HG03135 (cell line): ENCODE results near the gene TBCD.
"Not testable (repeated sequence)": the region's sequence is repeated elsewhere in the genome, so short reads cannot be mapped to it uniquely, and the experiment has no call there.

Experiments
- ATAC-seq: cut with Tn5 transposase; IDR thresholded peaks from one replicate; pipeline ENCODE4 v1.9.1; 2021; ENCODE audit warnings: mild to moderate bottlenecking, moderate library complexity; ENCODE audit not compliant: unreplicated experiment

TBCD gene

DNA sequence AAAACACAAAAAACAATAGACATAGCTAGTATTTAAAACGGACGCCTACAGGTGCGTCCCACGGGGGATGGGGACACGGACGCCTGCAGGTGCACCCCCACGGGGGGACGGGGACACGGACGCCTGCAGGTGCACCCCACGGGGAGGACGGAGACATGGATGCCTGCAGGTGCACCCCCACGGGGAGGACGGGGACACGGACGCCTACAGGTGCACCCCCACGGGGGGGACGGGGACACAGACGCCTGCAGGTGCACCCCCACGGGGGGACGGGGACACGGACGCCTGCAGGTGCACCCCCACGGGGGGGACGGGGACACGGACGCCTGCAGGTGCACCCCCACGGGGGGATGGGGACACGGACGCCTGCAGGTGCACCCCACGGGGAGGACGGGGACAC lies 212.6 kb downstream of the TBCD start:
- ATAC-seq = not testable (repeated sequence)

DNA sequence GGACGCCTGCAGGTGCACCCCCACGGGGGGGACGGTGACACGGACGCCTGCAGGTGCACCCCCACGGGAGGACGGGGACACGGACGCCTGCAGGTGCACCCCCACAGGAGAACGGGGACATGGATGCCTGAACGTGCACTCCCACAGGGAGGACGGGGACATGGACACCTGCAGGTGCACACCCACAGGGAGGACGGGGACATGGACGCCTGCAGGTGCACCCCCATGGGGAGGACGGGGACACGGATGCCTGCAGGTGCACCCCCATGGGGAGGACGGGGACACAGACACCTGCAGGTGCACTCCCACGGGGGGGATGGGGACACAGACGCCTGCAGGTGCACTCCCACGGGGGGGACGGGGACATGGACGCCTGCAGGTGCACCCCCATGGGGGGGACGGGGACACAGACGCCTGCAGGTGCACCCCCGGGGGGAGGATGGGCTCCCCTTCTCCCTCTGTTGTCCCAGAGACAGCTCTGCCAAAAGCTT lies 213.0 kb downstream of the TBCD start:
- no peak for ATAC-seq

DNA sequence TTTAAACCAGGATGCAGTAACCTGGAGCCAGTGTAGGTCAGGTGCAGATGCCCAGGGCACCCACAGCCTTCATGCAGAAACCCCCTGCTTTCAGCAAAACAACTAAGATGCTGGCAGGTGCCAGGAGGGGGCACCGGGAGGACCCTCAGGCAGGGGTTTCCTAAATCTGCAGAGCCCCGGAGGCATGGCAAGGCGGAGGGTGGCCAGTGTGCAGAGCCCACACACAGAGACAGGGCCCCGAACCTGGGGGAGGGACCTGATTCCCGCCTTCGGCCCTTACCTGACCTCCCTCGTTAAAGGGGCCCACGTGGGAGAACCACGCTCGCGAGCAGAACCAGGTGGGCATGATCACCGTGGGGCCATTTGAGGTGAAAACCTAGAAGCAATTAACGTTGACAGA lies 213.5 kb downstream of the TBCD start:
- ATAC-seq = no peak

DNA sequence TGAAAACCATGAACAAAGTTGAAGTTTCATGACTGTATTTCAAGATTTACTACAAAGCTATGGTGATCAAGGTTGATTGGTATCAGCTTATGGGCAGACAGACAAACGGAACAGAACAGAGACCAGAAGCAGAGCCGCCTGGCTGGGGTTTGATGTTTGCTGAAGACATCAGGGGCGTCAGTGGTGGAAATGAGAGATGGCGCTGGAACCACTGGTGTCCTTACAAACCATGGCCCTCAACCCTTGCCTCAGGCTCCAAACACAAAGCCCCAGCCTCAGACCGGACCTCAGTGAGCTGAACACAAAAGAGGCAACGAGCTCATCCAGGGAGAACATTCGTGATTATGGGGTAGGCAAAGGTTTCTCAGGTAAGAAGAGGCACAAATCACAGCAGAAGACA lies 214.6 kb downstream of the TBCD start:
- ATAC-seq = no peak

DNA sequence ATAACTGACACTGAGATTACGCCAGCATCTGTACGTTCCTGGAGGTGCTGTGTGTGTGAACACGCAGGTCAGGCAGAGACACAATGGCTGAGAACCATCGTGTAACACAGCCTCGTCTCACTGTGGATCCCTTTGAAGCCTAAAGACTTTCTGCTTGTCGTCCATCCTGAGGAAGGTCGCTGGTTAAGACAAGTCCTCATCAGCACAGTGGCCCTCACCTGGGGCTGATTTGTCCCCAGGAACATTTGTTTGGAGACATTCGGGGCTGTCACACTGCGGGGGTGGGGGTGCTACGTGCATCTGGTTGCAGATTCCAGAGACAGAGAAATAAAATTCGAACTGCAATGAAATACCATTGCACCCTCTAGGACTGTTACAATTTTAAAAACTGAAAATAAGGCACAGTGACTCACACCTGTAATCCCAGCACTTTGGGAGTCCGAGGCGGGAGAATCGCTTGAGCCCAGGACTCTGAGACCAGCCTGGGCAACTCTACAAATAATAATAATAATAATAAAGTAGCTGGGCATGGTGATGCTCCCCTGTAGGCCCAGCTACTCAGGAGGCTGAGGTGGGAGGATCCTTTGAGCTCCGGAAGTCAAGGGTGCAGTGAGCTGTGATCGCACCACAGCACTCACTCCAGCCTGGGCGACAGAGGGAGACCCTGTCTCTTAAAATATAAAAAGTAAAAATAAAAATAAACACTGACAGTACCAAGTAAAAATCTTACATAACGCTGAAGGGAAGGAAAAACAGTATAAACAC lies 215.6 kb downstream of the TBCD start:
- ATAC-seq = no peak

DNA sequence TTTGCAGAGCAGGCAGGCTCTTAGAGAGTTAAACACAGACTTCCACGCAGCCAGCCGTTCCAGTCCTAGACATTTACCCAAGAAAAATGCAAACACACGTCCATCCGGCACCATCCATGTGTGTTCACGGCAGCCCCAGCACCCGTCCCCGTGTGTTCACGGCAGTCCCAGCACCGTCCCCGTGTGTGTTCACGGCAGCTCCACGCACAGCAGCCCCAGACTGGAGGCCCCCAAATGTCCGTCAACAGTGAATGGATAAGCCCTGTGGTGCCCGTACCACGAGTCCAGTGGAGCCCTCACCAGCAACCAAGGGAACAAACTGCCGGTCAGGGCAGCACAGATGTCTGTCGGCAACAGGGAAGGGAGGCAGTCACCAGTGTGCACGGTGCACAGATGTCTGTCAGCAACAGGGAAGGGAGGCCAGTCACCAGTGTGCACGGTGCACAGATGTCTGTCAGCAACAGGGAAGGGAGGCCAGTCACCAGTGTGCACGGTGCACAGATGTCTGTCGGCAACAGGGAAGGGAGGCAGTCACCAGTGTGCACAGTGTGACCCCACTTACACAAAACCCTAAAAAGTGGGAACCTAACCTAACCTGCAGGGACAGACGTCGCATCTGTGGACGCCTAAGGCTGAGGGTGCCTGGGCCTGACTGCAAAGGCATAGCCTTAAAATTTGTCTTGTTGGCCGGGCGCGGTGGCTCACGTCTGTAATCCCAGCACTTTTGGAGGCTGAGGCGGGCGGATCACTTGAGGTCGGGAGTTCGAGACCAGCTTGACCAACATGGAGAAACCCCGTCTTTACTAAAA lies 216.4 kb downstream of the TBCD start:
- not testable (repeated sequence) for ATAC-seq

DNA sequence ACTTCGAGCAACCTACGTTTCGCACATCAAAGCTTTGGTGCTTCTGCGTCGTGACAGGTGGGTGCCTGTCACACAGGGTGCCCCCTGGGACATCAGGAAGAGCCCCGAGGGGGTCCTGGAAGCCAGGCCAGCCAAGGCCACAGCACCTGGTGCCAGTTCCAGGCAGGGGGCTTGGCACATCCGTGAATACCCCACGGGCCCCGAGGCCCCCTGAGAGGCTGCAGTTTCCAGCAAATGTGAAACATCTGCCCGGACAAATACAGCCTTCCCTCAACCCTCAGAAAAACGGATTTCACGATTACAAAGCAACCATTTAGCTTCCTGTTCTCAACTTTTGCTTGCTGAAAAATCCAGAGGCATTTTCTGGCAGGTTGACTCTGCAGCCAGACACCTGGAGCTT lies 218.2 kb downstream of the TBCD start:
- no peak for ATAC-seq

DNA sequence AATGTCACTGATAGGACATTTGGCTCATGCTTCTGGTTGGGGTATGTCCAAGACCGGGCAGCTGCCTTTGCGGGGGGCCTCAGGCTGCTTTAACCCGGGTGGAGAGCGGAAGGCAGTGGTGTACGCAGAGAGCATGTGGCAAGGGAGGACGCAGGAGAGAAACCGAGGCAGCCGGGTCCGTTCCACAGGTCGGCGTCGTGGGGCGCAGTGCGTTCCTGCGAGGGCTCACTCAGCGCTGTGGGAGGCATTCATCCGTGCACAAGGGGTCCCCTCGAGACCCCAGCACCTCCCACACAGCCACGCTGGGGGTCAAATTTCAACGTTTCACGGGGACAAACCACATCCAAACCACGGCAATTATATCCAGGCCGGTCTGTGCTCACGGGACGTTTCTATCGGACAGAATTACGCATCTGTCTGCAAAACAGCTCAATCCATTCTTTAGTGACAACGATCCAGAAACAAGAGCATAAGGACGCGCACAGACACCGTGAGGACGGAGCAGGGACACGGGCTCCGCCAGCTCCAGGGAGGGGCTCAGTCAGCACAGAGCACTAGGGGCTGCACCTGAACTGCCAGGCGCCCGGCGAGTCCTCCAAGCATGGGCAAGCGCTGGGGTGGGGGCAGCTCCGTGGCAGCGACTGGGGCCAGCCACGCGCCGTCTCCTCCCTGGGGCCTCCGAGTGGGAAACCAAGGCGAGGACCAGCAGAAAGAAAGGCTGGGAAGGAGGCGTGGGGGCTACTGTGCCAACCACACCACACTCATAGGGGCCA lies 219.1 kb downstream of the TBCD start:
- no peak for ATAC-seq

DNA sequence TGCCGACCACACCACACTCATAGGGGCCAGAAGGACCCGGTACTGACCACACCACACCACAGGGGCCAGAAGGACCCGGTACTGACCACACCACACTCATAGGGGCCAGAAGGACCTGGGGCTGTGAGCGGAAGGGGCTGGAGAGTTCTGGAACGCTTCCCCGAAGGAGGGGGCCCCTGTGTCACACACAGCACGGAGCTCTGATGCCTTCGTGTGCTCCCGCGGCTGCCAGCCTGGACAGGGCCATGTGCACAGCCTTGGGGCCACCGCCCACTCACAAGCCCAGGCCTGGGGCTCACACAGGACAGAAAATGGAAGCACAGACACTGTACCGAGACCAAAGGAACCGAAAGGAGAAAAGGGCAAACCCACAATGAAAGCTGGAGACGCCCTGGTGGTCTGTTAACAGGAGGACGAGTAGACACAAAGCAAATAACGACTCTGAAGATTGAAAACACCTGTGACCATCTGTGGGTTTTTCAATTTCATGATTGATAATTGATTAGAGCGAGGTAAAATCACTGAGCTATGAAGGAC lies 221.0 kb downstream of the TBCD start:
- ATAC-seq = no peak

DNA sequence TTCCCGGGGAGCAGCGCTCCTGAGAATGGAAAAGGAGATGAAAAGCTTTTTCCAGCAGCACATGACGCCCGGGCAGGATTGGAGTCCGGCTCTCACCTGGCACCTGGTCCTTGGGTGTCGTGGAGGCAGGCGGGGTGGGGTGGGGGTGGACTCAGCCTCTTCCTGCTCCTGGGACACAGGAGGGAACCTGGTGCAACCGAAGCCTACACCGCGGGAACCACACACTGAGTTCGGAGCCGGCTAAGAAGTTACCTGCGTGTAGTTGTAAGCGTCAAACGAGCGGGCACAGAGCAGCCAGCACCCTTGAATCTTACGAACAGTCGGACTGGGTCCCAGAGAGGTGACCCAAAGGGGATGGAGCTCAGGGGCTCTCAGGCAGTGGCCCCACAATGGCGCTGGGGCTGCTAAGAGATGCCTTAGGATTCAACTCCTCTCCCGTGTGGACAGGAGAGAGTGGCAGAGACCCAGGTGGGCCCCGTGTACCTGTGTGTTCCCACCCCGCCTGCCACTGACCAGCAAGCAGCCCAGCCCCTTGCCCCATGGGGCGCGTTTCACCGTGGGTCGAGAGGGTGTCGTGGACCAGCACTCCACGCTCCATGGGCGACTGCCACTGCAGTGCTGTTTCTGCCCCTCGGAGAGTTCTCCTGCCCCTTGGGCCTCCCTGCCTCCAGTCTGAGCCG lies 221.7 kb downstream of the TBCD start:
- ATAC-seq = no peak

DNA sequence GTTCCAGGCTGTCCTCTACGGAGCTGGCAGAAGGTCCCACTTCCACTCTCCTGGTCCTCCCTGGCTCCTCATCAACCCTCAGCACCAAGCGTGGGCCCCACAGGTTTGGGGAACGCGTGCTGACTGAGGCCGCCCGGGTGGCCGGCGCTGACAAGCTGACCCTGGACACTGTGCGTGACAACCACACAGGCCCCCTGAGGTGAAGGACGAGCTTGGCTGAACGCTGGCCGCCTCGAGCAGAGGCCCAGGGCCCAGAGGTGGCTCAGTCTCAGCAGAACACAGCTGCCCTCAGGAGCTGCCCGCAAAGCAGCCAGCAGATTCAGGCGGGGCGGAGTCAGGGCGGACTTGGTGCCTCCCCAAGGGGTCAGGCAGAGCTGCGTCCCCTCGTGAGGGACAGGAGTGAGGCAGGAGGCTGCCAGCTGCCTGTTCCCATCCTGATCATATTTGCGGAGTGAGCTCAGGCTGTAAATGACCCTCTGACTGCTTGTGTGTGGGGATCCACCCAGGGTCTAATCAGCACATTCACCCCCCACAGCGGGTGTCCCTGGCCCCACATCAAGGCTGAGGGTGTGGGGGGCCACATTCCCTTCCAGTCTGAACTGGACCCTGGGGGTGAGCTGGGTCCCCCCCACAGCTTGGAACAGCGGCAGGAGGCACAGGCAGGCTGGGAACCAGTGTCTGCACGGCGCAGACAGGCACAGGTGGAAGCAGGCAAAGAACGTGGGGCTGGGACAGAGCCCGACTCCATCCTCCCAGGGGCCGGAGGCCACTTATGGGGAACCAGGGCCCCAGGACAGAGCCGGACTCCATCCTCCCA lies 222.5 kb downstream of the TBCD start:
- no peak for ATAC-seq

DNA sequence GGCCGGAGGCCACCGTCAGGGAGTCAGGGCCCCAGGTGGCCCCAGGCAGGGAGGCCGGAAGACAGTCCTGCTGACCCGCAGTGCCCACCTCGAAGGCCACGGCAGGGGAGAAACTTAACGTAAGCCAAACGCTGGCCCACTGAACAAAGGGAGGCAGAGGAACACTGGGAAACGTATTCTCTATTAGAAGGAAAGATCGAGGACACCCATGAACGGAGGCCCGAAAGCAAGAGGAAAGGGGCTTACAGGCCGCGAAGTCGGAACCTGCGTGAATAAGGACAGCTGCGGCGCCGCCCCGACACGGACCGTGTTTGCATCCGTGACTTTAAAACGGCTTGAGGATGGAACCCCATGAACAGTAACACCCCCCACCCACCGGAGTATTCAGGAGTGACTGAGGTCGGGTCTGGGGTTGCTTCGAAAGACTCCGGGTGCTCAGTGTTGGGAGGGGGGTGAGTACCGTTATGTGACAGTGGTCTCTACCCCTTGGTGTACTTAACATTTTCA lies 225.2 kb downstream of the TBCD start:
- no peak for ATAC-seq

DNA sequence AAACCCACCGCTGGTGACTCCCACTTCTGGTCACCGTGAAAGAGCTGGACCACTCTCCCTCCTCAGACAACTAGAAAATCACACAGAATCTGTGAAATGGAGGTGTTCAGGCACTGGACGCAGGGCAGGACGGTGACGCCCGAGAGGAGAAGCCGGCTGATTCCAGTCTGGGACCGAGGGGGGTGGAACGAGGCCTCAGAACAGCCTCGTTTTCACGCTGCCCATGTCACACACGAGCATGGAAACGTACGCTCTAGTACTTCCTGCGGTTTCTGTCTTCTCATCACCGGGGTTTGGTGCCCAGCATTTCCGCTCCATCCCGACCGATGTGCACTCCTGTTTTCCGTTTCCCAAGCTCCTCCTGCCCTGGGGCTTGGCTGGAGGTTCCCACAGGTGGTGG lies 225.7 kb downstream of the TBCD start:
- no peak for ATAC-seq

DNA sequence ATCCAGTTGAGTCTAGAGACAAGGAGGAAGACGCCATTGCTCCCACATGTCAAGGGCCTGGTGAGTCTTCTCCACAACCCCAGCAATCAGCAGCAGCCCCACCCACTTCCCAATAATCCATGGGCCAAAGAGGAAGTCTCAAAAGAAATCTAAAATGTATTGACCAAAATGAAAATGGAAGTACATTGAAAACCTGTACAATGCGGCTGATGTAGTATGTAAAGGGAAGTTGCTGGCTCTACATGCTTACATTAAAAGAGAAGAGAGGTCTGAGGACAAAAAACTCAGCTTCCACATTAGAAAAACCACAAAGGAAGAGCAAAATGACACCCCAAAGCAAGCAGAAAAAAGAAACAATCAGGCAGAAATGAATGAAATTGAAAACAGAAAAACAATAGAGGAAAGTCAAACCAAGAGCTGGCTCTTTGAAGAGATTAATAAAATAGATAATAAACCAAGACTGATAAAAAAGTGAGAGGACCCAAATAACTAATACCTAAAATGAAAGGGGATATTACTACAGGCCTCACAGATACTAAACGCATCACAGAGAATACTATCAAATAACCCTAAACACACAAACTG lies 227.0 kb downstream of the TBCD start:
- ATAC-seq = no peak

DNA sequence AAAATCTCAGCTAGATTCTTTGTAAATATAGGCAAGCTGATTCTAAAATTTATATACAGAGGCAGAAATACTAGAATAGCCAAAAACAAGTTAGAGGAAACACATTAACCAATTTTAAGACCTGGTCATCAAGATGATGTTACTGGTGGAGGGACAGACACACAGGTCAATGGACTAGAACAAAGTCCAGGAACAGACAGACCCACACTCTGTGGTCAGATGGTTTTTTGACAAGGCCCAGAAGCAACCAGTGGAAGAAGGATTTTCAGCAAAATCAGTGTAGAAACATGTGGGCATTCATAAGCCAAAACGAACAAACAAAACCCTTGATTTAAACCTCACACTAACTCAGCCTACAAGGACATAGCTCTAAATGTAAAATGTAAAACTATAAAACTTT lies 227.9 kb downstream of the TBCD start:
- no peak for ATAC-seq

DNA sequence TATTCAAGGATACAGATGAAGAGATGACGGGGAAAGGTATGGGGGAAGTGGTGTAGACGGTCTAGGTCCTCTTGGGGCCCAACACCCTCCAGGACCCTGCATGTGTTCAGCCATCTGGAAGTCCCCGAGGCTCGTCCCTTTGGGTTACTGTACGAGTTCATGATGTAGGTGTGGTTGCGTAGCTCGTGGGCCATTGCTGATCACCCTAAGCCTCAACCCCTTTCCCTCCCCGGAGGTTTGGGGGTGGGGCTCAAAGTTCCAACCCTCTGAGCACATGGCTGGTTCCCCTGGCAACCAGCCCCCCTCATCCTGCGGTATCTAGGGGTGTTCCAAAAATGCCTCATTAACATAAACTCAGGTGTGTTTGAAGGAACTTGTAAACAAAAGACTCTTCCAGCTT lies 228.8 kb downstream of the TBCD start:
- no peak for ATAC-seq

DNA sequence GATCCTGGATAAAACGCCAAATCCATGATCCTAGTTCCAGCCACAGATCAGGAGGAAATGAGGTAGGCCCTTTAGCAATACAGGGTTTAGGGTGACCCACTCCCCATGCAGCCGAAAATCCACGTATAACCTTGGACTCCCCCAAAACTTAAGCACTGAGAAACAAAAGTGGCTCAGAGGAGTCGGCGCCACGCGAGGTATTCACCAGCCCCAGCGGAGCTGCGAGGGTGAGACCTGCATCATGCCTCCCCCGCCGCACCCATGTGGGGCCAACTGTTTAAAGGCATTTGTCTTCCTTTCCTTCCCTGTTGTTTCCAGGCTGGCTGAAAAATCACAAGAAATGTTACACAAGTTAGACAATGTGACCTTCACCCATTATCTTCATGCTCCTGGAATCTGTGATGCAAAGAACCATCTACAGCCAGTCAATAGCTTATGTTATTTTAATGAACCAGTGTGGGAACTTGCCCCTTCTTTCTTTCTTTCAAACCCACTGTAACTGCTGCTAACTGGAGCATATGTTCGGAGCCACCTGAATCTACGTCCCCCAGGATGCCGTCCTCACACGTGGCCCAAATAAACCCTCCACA lies 229.4 kb downstream of the TBCD start:
- ATAC-seq = no peak

DNA sequence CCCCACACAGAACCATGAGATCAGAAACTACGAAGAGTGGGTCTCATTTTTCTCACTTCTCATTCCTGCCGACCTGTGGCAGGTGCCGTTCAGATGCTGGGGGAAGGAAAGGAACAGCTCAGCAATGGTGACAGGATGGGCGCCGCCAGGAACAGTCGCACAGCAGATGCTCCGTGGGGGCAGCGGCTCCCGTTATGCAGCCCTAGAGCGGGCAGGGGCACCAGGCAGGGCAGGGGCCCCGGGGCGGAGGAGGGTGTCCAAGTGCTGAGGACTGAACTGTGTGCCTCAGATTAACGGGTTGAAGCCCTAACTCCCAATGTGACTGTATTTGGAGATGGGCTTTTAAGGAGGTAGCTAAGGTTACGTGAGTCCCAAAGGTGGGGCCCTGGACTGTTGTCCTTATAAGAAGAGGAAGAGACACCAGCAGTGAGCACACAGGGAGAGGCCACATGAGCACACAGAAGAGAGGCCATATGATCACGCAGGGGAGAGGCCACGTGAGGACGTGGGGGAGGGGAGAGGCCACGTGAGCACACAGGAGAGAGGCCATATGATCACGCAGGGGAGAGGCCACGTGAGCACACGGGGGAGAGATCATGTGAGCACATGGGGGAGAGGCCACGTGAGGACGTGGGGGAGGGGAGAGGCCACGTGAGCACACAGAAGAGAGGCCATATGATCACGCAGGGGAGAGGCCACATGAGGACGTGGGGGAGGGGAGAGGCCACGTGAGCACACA lies 231.8 kb downstream of the TBCD start:
- no peak for ATAC-seq
